Fibroblast of skin of right quadriceps (primary cell): ENCODE measurements around the gene ATG101.
"Not testable (repeated sequence)": the region's sequence is repeated elsewhere in the genome, so short reads cannot be mapped to it uniquely, and the experiment has no call there.

Experiments
- DNase-seq: peaks from one replicate; pipeline ENCODE4 v3.0.0-alpha.2; 2013

ATG101 gene

DNA sequence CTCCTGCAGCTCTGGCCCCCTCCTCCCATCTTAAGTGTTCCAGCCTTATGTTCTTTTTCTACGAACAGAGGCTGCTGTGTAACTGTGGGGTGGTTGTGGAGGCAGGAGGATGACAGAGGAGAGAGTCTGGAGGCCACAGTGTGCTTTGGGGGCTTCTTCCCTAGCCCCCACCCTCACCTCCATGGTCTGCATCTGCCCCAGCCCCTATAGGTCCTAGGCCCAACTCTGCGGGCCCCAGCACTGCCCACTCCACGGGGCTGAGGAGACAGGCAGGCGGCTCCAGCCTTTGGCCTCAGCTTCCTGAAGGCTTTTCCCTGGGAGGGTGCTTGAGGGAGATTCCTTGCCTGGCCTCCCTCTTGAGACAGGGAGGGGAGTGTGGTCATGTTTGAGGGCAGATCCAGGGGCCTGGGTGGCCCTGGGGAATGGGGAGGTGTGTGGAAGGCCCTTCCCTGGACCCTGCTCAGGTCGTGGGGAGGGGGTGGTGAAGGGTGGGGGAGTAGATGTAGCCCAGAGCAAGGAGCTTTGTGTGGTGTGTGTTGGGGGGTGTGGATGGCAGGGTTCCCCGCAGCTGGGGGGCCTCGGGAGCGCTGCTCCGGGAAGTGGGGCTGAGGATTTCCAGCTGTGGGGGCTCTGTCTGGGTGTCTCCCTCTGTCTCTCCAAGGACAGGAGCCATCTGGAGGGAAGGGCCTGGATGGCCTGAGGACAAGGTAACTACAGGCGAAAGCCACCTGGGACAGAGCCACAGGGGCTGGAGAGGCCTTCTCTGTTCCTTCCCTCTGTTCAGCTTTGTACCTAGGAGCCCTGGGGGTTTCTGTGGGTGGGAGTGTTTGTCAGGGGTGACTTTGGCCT is 10.8 kb downstream of the ATG101 start:
- no peak for DNase-seq

GRCh38 chr12:52081263-52081733 is 11.5 kb downstream of the ATG101 start:
- DNase-seq: no peak

- no peak for DNase-seq
Measured at GRCh38 chr12:52082026-52082668, 12.4 kb downstream of the ATG101 start.

GRCh38 chr12:52082669-52082987 is 12.8 kb downstream of the ATG101 start:
- DNase-seq: no peak

- DNase-seq: peak; percentile 53
Measured at GRCh38 chr12:52082988-52083637, 13.3 kb downstream of the ATG101 start.

DNA sequence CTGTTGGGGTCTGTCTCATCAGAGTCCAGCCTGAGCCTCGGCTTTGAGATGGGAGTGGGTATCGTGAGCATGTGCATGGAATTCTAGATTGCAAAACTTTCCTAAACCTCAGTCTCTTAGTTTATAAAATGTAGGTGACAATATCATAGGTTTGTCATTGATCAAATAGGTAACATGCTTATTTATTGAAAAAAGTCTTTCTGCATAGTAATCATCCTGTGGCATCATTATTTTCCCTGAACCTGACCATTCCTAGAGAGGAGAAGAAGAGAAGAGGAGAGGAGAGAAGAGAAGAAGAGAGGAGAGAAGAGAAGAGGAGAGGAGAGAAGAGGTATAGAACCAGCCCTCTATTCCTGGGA is 13.8 kb downstream of the ATG101 start:
- no peak for DNase-seq

DNA sequence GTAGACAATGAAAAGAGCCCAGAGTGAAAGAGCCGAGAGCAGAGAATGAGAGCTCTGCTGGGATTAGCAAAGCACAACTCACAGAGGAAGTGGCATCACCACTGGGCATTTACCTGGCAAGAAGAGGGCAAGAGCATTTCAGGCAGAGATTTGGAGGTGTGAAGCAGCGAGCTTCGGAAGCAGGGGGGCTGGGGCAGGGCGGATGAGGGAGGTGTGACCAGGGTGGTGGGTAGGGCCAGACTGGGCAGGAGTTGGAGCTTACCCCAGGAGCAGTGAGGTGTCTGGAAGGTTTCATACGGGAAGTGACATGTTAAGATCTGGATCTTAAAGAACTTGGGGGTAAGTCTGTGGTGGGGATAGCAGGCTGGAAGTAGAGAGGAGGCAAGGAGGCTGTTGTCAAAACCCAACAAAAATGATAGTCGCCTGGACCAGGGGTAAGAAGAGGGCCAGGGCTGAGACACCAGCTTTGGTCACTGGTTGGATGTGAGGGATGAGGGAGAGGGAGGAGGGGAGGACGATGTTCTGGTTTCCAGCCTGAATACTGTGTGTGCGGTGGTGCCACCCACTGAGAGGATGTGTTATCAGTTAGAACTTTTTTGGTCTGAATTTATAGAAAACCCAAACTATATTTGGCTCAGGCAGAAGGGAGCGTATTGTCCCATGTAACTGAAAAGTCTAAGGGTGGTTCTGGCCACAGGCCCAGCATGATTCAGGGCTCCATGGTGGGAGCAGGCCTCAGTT is 14.9 kb downstream of the ATG101 start:
- DNase-seq: no peak

DNA sequence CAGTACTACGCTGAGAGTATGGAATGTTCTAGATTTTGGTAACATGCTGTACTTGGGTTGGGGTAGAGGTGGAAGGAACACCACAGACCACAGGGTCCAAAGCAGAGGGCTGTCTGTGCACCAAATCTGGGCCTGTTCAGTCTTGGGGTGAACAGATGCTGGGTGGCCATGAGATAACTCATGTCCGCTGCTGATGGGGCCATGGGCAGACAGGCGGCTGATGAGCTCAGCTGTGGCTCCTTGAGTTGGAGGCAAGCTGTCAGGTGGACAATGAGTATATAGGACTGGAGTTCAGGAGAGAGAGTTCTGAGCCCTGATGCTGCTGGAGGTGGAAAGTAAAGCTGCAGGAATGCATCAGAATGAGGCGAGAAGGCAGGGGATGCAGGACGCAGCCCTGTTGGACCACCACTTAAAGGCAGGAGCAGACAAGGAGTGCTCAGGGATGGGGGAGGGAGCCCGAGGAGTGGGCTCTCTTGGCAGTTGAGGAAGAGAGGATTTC is 16.0 kb downstream of the ATG101 start:
- DNase-seq: no peak

DNA sequence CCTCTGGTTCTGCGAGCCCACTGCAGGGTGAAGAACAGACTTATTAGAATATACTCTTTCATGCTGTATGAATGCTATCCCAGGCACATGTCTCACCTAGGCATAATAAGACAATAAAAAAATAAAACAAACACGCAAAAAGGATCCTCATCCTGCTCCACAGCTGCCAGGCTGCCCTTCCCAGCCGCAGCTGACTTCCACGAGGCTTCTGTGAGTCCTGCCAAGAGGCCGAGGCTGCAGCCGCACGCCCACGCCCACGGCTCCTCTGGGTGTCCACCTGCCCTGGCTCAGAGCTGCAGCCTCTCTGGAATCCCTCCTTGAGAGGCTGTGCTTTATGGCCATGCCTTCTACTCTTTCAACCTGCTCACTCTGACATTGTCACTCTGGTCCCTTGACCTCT is 16.6 kb downstream of the ATG101 start:
- DNase-seq: no peak

DNA sequence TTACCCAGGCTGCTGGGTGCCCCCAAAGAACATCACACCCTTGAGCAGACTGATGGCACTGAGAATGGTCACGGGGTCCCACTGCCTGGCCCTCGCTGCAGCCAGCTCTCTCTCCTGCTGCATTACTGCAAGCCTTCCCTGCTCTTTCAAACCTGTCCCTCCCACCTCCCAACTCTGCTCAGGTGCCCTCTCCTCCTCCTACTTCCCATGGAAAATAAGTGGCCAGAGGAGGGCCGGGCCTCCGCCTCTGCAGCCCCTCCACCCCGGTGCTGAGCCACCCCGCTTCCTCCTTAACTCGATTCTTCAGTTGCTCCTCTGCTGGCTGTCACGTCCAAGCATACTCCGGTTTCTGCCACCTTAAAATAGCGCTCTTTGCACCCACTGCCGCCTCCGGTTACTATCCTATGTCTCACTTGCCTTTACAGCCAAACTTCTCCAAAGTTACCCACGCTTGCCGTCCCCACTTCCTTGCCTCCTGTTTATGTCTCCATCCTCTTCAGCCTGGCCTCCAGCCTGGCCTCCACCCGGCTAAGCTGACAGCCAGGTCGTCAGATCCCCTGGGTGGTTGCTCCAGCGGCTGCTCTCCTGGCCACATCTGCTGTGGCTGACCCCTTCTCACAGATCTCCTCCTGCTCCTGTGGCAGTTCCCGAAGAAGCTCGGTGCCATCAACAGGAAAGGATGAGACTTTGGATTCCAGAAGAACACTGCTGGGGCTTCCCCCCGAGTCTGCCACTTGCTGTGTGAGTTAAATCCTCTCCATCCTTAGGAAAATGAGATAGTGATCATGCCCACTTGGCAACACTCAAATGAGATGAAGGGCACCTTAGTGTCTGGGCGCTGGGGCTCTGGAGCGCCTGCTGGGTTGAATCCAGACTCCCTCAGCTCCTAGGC is 17.4 kb downstream of the ATG101 start:
- DNase-seq: no peak

GRCh38 chr12:52087961-52088820 is 18.4 kb downstream of the ATG101 start:
- no peak for DNase-seq

GRCh38 chr12:52089491-52089890 is 19.7 kb downstream of the ATG101 start:
- no peak for DNase-seq

- DNase-seq: no peak
Measured at GRCh38 chr12:52090291-52090690, 20.5 kb downstream of the ATG101 start.

DNA sequence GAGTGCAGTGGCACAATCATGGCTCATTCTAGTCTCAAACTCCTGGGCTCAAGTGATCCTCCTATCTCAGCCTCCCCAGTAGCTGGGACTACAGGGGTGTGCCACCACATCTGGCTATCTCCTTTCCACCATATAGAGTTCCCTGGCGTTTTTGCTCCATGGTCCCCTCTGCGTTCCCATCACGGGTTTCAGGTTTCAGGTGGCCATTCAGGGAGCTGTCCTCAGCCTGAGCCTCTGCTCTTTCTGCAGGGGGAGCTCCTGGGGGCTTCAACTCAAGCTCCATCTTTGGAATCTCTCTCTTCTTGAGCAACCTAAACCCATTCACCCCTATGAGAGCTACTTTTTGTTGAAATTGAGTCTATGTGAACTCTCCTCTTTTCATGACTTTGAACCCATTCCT is 21.3 kb downstream of the ATG101 start:
- no peak for DNase-seq

DNA sequence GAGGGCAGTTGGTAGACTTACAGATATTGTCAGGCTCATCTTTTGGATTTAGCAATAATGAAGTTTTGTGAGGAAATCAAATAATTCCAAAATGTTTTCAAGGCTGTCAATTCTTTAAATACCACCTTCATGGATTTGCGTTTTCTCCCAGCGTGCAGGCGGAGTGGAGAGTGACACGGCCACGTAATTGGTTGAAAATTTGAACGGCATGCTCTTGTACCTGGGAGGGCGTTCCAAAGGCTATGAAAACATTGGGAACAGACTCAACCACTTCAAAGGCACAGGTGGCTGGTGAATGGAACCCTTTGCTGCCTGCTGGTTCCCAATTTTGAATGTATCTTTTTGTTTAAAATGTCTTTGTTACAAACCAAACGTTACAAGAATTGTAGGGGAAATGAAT is 22.1 kb downstream of the ATG101 start:
- no peak for DNase-seq

GRCh38 chr12:52093346-52093745 is 23.6 kb downstream of the ATG101 start:
- no peak for DNase-seq

- DNase-seq: no peak
Measured at GRCh38 chr12:52096332-52097044, 26.7 kb downstream of the ATG101 start.

- DNase-seq: no peak
Measured at GRCh38 chr12:52097045-52097666, 27.4 kb downstream of the ATG101 start.

DNA sequence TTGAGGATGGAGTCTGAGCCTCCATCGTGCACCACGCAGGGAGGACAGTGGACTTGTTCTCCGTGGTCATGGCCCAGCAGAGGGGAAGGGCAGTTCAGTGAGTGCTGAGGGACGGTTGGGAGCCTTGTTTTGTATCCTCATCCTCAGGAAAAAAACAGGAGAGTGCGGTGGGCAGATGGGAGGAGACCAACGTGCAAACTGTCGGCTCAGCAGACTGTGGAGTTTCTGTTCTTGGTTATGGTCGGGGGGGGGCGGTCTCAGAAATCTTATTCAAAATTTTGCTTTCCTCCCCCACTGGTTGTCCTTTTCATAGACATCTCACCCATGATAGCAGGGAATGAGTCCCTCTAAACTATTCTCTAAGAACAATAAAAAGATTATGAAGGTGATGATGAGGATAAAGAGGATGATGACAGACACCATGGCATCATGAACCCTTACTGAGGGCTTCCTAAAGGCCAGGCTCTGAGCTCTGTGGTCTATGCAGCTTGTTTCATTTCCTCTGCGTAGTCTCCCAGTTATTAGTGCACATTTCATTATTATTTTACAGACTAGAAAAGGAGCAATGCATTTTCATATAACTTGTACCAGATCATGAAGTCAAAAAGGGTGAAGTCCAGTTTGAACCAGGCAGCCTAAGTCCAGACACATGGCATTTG is 34.8 kb downstream of the ATG101 start:
- DNase-seq: not testable (repeated sequence)
